Thoracic aorta (tissue), 2 donors: ENCODE results near the gene MANSC1. TPM values are rescaled to one million over a fixed set of nuclear protein-coding genes. Genes with fewer than 3 reads are reported as not detected.

Source experiments
- ATAC-seq: fragments of 150-250 bp; one replicate; pipeline ENCODE4 v1.8.0; 2017; ENCODE audit warnings: low read depth; ENCODE audit not compliant: insufficient number of reproducible peaks, low FRiP score
- DNase-seq: peaks from one replicate; pipeline ENCODE4 v3.0.0-alpha.2; 2020; ENCODE audit warnings: low spot score
- H3K27ac ChIP-seq, 2 donors: fragments of 200-600 bp; sonication (generic); 1 replicate in 1 of 2; 2 replicates in 1 of 2; pipeline ENCODE4 v1.5.1; 2016; ENCODE audit warnings: mild to moderate bottlenecking in 2 of 2, moderate library complexity in 2 of 2
- H3K27me3 ChIP-seq: fragments of 200-600 bp; sonication (generic); replicated peaks from 2 replicates; pipeline ENCODE4 v1.6.0; 2016; ENCODE audit warnings: mild to moderate bottlenecking; ENCODE audit not compliant: insufficient read depth
- H3K36me3 ChIP-seq: fragments of 200-600 bp; sonication (generic); one replicate; pipeline ENCODE4 v1.5.1; 2016
- H3K4me1 ChIP-seq, 2 donors: fragments of 200-600 bp; sonication (generic); 1 replicate in 1 of 2; 2 replicates in 1 of 2; pipeline versions ENCODE4 v1.5.1 to v1.6.0; 2016; ENCODE audit warnings: low read depth in 2 of 2, mild to moderate bottlenecking in 1 of 2; ENCODE audit not compliant: control insufficient read depth in 1 of 2
- H3K4me3 ChIP-seq: fragments of 200-600 bp; sonication (generic); 2 replicates; pipeline ENCODE4 v1.5.1; 2016; ENCODE audit warnings: mild to moderate bottlenecking
- H3K9me3 ChIP-seq: fragments of 200-600 bp; sonication (generic); 2 replicates; pipeline ENCODE4 v1.5.1; 2016
- CTCF ChIP-seq: fragments of 200-600 bp; sonication (generic); IDR thresholded peaks from one replicate; pipeline ENCODE4 v1.5.1; 2019; ENCODE audit warnings: antibody characterized with exemption
- total RNA-seq, 2 donors: library from RNA; depleted of rRNA; stranded (reverse); fragments of >200 nt; gene quantifications; one replicate each; pipeline versions ENCODE4 v1.1.0 to v1.2.3, GENCODE V29; 2016

MANSC1 gene
- 10 to 100 TPM; 36.6 to 38.1 TPM for total RNA-seq

DNA sequence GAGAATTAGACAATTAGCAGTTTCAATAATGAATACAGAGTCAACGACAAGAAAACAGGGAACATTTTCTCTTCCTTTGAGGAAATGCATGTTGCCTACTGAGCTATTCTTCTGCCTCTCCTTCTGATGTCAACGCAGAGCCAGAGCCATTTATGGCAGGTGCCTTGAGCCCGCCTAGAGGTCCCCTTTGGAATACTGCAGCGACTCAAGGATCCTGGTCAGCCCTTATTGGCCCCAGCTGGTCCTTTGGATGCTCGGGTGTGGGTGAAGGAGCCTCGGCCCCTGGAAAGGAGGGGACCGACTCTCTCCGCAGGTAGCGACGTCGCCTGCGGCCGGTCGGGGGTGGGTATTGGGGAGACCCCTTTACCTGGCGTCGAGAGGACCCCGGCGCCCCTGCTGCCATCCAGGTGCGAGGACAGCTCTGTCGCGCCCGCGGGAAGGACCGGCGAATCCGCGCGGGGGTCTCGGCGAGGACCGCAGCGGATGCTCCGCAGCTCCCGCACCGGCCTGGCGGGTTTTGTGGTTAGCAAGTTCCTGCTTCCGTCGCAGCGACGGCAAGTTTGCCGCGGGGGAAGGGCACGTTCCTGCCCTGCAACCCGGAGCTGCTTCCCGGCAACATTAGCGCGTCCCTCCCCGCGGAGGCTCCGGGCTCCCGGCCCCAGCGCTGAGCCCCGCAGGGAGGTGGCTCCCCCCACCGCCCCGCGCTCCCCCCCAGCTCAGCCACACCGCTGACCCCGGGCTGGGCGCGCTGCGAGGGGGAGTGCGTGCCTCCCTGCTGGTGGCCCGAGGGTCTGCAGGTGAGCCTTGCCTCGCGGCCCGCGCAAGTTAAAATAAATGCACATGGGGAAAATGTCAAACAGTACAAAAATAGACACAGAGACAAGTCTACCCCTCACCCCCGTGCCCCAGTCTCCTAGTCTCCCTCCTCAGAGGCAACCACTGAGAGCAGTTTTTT lies at the start of gene MANSC1:
Gene MANSC1, minus strand, starts transcription at position 532 of the 955 bp plus-strand sequence. CDS start 6,928 bp downstream, outside the sequence.
- peak; percentile 89 for ATAC-seq
- H3K27ac ChIP-seq, result peak within 1 kb of the TSS; percentile 91 to 92
- DNase-seq, result no peak

DNA sequence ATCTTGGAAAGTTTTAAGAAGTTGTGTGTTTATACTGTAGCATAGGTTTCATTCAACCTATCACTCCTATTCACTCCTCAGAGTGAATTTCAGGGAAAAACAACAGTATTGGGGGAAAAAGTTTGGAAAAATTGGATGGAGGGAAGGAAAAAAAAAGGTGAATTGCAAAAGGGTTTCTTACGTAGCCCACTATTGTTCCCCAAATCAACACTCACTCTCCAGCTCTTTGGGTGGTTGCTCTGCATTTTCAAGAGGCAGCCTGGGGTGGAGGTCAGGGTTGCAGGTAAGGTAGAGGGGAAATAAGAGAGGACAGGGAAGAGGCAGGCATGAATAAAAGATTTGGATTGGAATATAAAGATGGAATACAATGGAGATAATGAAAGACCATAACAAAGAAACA lies 49.1 kb upstream of the MANSC1 start:
- Histone ChIP-seq H3K27me3 (no peaks in the 10 kb centered on the region), H3K36me3 (no peaks in the 10 kb centered on the region), H3K4me3 (no peak overlapping the region), H3K9me3 (no peaks in the 10 kb centered on the region), H3K4me1 (peaks cover 15 to 40% of the 10 kb centered on the region in 2 donors), H3K27ac (peak overlapping the region in 1 of 2 donors; percentile 69)
- DNase-seq, result no peak
- no peak for TF ChIP-seq CTCF
- ATAC-seq, result no peak

More for the DNA sequence above, at the start of gene MANSC1:
- Histone ChIP-seq H3K4me3 (peak within 1 kb of the TSS; percentile 87), H3K4me1 (peaks cover 0 to 16% of the 10 kb centered on the region in 2 donors), H3K36me3 (no peaks in the 10 kb centered on the region), H3K9me3 (no peaks in the 10 kb centered on the region), H3K27me3 (no peaks in the 10 kb centered on the region)
- TF ChIP-seq CTCF, result peak; percentile 63

- DNase-seq (peak; percentile 39), ATAC-seq (peak; percentile 57)
- no peak for TF ChIP-seq CTCF
- peaks cover 15 to 35% of the 10 kb centered on the region in 2 donors for H3K4me1 ChIP-seq
- H3K4me3 ChIP-seq, result peak overlapping the region; percentile 20
- no peaks in the 10 kb centered on the region for H3K36me3 ChIP-seq
- H3K27ac ChIP-seq, result peak overlapping the region; percentile 69 to 74
- no peaks in the 10 kb centered on the region for H3K9me3 ChIP-seq
- no peaks in the 10 kb centered on the region for H3K27me3 ChIP-seq
Measured at GRCh38 chr12:12398026-12398859, 48.2 kb upstream of the MANSC1 start.

GRCh38 chr12:12397184-12397583 lies 47.1 kb upstream of the MANSC1 start:
- ATAC-seq (no peak), DNase-seq (no peak)
- Histone ChIP-seq H3K36me3 (no peaks in the 10 kb centered on the region), H3K27me3 (no peaks in the 10 kb centered on the region), H3K4me1 (peaks cover 15 to 35% of the 10 kb centered on the region in 2 donors), H3K27ac (peak overlapping the region; percentile 69 to 74), H3K4me3 (no peak overlapping the region), H3K9me3 (no peaks in the 10 kb centered on the region)
- TF ChIP-seq CTCF, result no peak

DNA sequence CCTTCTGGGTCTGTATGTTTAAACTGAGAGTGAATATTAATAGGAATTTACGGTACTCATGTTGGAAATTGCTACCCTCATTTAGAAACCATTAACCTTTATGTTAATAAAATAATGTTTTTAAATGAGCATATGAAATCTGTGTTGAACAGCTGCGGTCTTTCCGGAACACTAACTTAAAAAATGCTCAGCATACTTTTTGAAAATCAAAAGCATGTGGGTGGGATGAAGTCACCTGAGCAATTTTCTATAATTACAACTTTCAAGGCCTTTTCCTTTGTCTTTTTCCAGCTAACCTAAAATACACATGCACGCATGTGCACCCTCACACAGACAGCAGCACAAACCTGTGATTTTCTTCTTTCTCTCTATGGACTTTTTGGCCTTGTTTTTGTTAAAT lies 46.7 kb upstream of the MANSC1 start:
- H3K27ac ChIP-seq, result peak overlapping the region; percentile 69 to 74
- no peak for TF ChIP-seq CTCF
- H3K4me3 ChIP-seq, result no peak overlapping the region
- no peaks in the 10 kb centered on the region for H3K9me3 ChIP-seq
- no peak for DNase-seq
- H3K27me3 ChIP-seq, result no peaks in the 10 kb centered on the region
- H3K4me1 ChIP-seq, result peaks cover 15 to 35% of the 10 kb centered on the region in 2 donors
- H3K36me3 ChIP-seq, result no peaks in the 10 kb centered on the region
- ATAC-seq, result no peak
